Neuronal stem cell (in vitro differentiated cells): Measurements from ENCODE around the gene PDE2A.
A peak's percentile ranks its signal among the peaks of the same experiment; 100 is the strongest.

Experiments
- DNase-seq: peaks from one replicate; pipeline ENCODE4 v3.0.0-alpha.2; 2013; ENCODE audit warnings: low spot score
- H2AFZ ChIP-seq: one replicate; pipeline ENCODE4 v1.6.1; 2013; ENCODE audit warnings: mild to moderate bottlenecking, low read length, inconsistent platforms
- H2AK5ac ChIP-seq: 2 replicates; pipeline ENCODE4 v1.6.1; 2013; ENCODE audit warnings: low read depth, mild to moderate bottlenecking, inconsistent platforms, low read length, moderate library complexity, mixed read lengths
- H2BK120ac ChIP-seq: 2 replicates; pipeline ENCODE4 v1.6.1; 2013; ENCODE audit warnings: low read depth, mild to moderate bottlenecking, inconsistent platforms, low read length, moderate library complexity, mixed read lengths
- H2BK12ac ChIP-seq: one replicate; pipeline ENCODE4 v1.6.1; 2013; ENCODE audit warnings: low read length, inconsistent platforms
- H2BK15ac ChIP-seq: 2 replicates; pipeline ENCODE4 v1.6.1; 2013; ENCODE audit warnings: mild to moderate bottlenecking, low read length, inconsistent platforms, mixed read lengths
- H2BK5ac ChIP-seq: one replicate; pipeline ENCODE4 v1.6.1; 2013; ENCODE audit warnings: inconsistent platforms, mild to moderate bottlenecking, low read length, moderate library complexity
- H3K14ac ChIP-seq: one replicate; pipeline ENCODE4 v1.6.1; 2013; ENCODE audit warnings: low read length, inconsistent platforms
- H3K18ac ChIP-seq: 2 replicates; pipeline ENCODE4 v1.6.1; 2013; ENCODE audit warnings: low read length, inconsistent platforms
- H3K23ac ChIP-seq: 2 replicates; pipeline ENCODE4 v1.6.1; 2013; ENCODE audit warnings: low read depth, mild to moderate bottlenecking, mixed read lengths, low read length, inconsistent platforms; ENCODE audit not compliant: poor library complexity
- H3K27ac ChIP-seq: replicated peaks from 3 replicates; pipeline ENCODE4 v1.5.1; 2013; ENCODE audit warnings: low read length, inconsistent platforms
- H3K27me3 ChIP-seq, 3 experiments: 2 replicates each; pipeline ENCODE4 v1.6.1; 2013; ENCODE audit warnings: low read length in 3 of 3, mild to moderate bottlenecking in 2 of 3, inconsistent platforms in 1 of 3, low read depth in 1 of 3, mixed read lengths in 1 of 3, moderate library complexity in 1 of 3; ENCODE audit not compliant: control insufficient read depth in 3 of 3, insufficient read depth in 3 of 3
- H3K36me3 ChIP-seq, 2 donors: replicated peaks in 1 of 2; 2 replicates each; pipeline ENCODE4 v1.6.1; 2013; ENCODE audit warnings: low read length in 2 of 2; ENCODE audit not compliant: control insufficient read depth in 2 of 2, insufficient read depth in 2 of 2
- H3K4ac ChIP-seq: 2 replicates; pipeline ENCODE4 v1.6.1; 2013; ENCODE audit warnings: inconsistent platforms, mild to moderate bottlenecking, low read length, moderate library complexity
- H3K4me1 ChIP-seq, 2 donors: 1 replicate in 1 of 2; 2 replicates in 1 of 2; pipeline ENCODE4 v1.6.1; 2013; ENCODE audit warnings: low read length in 2 of 2, low read depth in 1 of 2; ENCODE audit not compliant: control insufficient read depth in 2 of 2, insufficient read depth in 1 of 2
- H3K4me2 ChIP-seq: one replicate; pipeline ENCODE4 v1.6.1; 2013; ENCODE audit warnings: mild to moderate bottlenecking, low read length, inconsistent platforms; ENCODE audit not compliant: insufficient read depth, poor library complexity, severe bottlenecking
- H3K4me3 ChIP-seq, 2 donors: 2 replicates each; pipeline ENCODE4 v1.5.1; 2013; ENCODE audit warnings: low read length in 2 of 2, mild to moderate bottlenecking in 2 of 2, inconsistent platforms in 1 of 2, moderate library complexity in 1 of 2
- H3K79me1 ChIP-seq: one replicate; pipeline ENCODE4 v1.6.1; 2013; ENCODE audit warnings: low read depth, mild to moderate bottlenecking, inconsistent platforms, low read length, moderate library complexity
- H3K9ac ChIP-seq: one replicate; pipeline ENCODE4 v1.6.1; 2013; ENCODE audit warnings: mild to moderate bottlenecking, low read depth, low read length, inconsistent platforms; ENCODE audit not compliant: poor library complexity
- H3K9me3 ChIP-seq, 2 donors: replicated peaks in 1 of 2; 2 replicates each; pipeline versions ENCODE3 to v1.6.1; 2013; ENCODE audit warnings: low read length in 2 of 2, mild to moderate bottlenecking in 2 of 2, inconsistent platforms in 1 of 2, low read depth in 1 of 2, mixed read lengths in 1 of 2, moderate library complexity in 1 of 2; ENCODE audit not compliant: control insufficient read depth in 2 of 2, insufficient read depth in 1 of 2
- H4K8ac ChIP-seq: one replicate; pipeline ENCODE4 v1.6.1; 2013; ENCODE audit warnings: low read depth, mild to moderate bottlenecking, inconsistent platforms, low read length, moderate library complexity
- H4K91ac ChIP-seq: one replicate; pipeline ENCODE4 v1.6.1; 2013; ENCODE audit warnings: low read length, low read depth, mild to moderate bottlenecking, inconsistent platforms; ENCODE audit not compliant: poor library complexity
- WGBS, 2 donors: extraction: QIAGEN DNeasy Blood & Tissue Kit; methylation state at CpG; one replicate each; pipeline ENCODE4 v1.1.7; 2013; ENCODE audit warnings: missing lambda C conversion rate in 2 of 2, mixed read lengths in 1 of 2; ENCODE audit not compliant: insufficient read length in 2 of 2, insufficient replicate concordance in 1 of 2; ENCODE audit errors: extremely low coverage in 2 of 2; 5-methylcytosine and 5-hydroxymethylcytosine counted together

PDE2A gene

GRCh38 chr11:72589802-72590761 lies 84.1 kb downstream of the PDE2A start:
- peak overlapping the region; percentile 81 for H3K18ac ChIP-seq
- no CpG with 5 or more reads among the region's 74 CpGs for WGBS, 2 donors
- peak overlapping the region; percentile 79 for H2BK120ac ChIP-seq
- H4K91ac ChIP-seq = no peak overlapping the region
- no peak overlapping the region for H4K8ac ChIP-seq
- H3K23ac ChIP-seq = peak overlapping the region; percentile 75
- H2BK15ac ChIP-seq = peak overlapping the region; percentile 40
- H3K79me1 ChIP-seq = no peaks in the 10 kb centered on the region
- H2AFZ ChIP-seq = peak overlapping the region; percentile 90
- H2AK5ac ChIP-seq = peak overlapping the region; percentile 60
- H2BK5ac ChIP-seq = no peak overlapping the region
- peaks cover 9 to 95% (median 50%) of the 10 kb centered on the region in 3 experiments for H3K27me3 ChIP-seq
- H3K36me3 ChIP-seq = no peaks in the 10 kb centered on the region
- peak overlapping the region; percentile 85 for H3K4me2 ChIP-seq
- no peak overlapping the region for H3K4ac ChIP-seq
- peak overlapping the region; percentile 68 for H3K9ac ChIP-seq
- peak overlapping the region; percentile 50 for H3K14ac ChIP-seq
- DNase-seq = peak; percentile 63
- no peaks in the 10 kb centered on the region for H3K9me3 ChIP-seq
- H2BK12ac ChIP-seq = no peak overlapping the region
- peak overlapping the region; percentile 12 to 83 for H3K4me3 ChIP-seq
- H3K4me1 ChIP-seq = peaks cover 0 to 23% of the 10 kb centered on the region in 2 donors
- H3K27ac ChIP-seq = no peak overlapping the region

- no CpG with 5 or more reads among the region's 7 CpGs for WGBS, 2 donors
- Histone ChIP-seq H3K79me1 (no peaks in the 10 kb centered on the region), H3K4ac (no peak overlapping the region), H3K4me3 (no peak overlapping the region), H3K9me3 (no peaks in the 10 kb centered on the region), H3K18ac (no peak overlapping the region), H3K14ac (no peak overlapping the region), H3K27me3 (peaks cover 15 to 95% (median 60%) of the 10 kb centered on the region in 3 experiments), H2BK5ac (no peak overlapping the region), H3K23ac (peak overlapping the region; percentile 6), H2AK5ac (no peak overlapping the region), H2AFZ (no peak overlapping the region), H2BK120ac (no peak overlapping the region), H3K9ac (no peak overlapping the region), H4K91ac (no peak overlapping the region), H2BK12ac (peak overlapping the region; percentile 48), H2BK15ac (no peak overlapping the region), H4K8ac (no peak overlapping the region), H3K27ac (no peak overlapping the region), H3K4me1 (peaks cover 0 to 16% of the 10 kb centered on the region in 2 donors), H3K36me3 (no peaks in the 10 kb centered on the region), H3K4me2 (no peak overlapping the region)
- DNase-seq = no peak
These were observed 85.5 kb downstream of the PDE2A start for GRCh38 chr11:72588421-72589410.

GRCh38 chr11:72587696-72588095 lies 86.5 kb downstream of the PDE2A start:
- DNase-seq = no peak
- H3K4me2 ChIP-seq = no peak overlapping the region
- H2BK12ac ChIP-seq = peak overlapping the region; percentile 46
- H3K18ac ChIP-seq = no peak overlapping the region
- H3K27ac ChIP-seq = no peak overlapping the region
- peaks cover 15 to 95% (median 60%) of the 10 kb centered on the region in 3 experiments for H3K27me3 ChIP-seq
- H2BK5ac ChIP-seq = no peak overlapping the region
- no peaks in the 10 kb centered on the region for H3K36me3 ChIP-seq
- H3K4me1 ChIP-seq = peaks cover 0 to 14% of the 10 kb centered on the region in 2 donors
- no peak overlapping the region for H4K91ac ChIP-seq
- no peak overlapping the region for H2AFZ ChIP-seq
- no peaks in the 10 kb centered on the region for H3K9me3 ChIP-seq
- no peak overlapping the region for H2BK15ac ChIP-seq
- peak overlapping the region; percentile 50 for H2AK5ac ChIP-seq
- no peak overlapping the region for H4K8ac ChIP-seq
- no peak overlapping the region for H3K4me3 ChIP-seq
- no CpG with 5 or more reads among the region's 1 CpG for WGBS, 2 donors
- H3K4ac ChIP-seq = no peak overlapping the region
- no peak overlapping the region for H3K9ac ChIP-seq
- H2BK120ac ChIP-seq = no peak overlapping the region
- H3K23ac ChIP-seq = no peak overlapping the region
- no peak overlapping the region for H3K14ac ChIP-seq
- no peaks in the 10 kb centered on the region for H3K79me1 ChIP-seq
